ENCODE data around the gene CSNK1G2. TPM values are rescaled to one million over a fixed set of nuclear protein-coding genes. Genes with fewer than 3 reads are reported as not detected.

CSNK1G2 gene
- total and polyA plus RNA-seq, 2 of the 13 experiments (the other 11 are each of a cell fraction or from before 2014, with no cell fraction given) = 53.8 to 72.5 TPM

DNA sequence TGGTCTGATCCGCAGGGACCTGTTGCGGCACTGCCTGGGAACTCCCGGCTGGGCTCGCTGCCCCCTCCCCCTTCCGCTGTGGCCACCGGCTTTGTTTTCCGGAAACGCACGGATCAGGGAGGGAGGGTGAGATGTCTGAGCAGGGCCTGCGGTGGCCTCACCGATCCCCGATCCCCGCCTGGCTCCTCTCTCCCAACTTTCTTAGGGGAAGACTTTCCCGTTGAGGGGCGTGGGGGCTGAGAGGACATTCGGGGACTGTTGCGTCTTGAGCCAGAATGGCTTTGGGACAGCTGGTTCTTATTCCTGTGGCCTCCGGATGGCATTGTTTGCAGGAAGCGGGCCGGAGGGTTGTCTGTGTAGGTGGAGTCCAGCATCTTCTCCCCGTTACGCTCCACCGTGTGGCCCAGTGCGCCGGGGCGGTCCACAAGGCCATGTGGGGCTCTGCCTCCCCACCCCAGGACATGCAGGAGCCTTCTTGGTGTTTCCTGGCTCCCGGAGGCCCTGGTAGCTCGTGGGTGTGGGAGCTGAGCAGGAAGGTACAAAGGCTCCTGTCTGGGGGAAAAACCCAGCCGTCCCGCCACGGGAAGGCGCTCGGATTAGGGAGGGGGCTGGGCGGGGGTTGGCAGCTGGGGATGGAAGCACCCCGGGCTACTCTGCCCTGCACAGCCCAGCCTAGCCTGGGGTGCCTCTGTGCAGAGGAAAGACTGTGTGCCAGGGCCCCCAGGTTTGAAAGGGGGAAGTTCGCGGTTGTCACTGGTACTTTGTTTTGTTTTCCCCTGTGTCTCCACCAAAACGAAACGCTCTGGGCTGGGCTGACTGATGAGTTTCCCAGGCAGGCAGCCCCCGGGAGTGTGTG, 1.3 kb downstream of the CSNK1G2 start (continued):
- TF ChIP-seq, protein P1, sequence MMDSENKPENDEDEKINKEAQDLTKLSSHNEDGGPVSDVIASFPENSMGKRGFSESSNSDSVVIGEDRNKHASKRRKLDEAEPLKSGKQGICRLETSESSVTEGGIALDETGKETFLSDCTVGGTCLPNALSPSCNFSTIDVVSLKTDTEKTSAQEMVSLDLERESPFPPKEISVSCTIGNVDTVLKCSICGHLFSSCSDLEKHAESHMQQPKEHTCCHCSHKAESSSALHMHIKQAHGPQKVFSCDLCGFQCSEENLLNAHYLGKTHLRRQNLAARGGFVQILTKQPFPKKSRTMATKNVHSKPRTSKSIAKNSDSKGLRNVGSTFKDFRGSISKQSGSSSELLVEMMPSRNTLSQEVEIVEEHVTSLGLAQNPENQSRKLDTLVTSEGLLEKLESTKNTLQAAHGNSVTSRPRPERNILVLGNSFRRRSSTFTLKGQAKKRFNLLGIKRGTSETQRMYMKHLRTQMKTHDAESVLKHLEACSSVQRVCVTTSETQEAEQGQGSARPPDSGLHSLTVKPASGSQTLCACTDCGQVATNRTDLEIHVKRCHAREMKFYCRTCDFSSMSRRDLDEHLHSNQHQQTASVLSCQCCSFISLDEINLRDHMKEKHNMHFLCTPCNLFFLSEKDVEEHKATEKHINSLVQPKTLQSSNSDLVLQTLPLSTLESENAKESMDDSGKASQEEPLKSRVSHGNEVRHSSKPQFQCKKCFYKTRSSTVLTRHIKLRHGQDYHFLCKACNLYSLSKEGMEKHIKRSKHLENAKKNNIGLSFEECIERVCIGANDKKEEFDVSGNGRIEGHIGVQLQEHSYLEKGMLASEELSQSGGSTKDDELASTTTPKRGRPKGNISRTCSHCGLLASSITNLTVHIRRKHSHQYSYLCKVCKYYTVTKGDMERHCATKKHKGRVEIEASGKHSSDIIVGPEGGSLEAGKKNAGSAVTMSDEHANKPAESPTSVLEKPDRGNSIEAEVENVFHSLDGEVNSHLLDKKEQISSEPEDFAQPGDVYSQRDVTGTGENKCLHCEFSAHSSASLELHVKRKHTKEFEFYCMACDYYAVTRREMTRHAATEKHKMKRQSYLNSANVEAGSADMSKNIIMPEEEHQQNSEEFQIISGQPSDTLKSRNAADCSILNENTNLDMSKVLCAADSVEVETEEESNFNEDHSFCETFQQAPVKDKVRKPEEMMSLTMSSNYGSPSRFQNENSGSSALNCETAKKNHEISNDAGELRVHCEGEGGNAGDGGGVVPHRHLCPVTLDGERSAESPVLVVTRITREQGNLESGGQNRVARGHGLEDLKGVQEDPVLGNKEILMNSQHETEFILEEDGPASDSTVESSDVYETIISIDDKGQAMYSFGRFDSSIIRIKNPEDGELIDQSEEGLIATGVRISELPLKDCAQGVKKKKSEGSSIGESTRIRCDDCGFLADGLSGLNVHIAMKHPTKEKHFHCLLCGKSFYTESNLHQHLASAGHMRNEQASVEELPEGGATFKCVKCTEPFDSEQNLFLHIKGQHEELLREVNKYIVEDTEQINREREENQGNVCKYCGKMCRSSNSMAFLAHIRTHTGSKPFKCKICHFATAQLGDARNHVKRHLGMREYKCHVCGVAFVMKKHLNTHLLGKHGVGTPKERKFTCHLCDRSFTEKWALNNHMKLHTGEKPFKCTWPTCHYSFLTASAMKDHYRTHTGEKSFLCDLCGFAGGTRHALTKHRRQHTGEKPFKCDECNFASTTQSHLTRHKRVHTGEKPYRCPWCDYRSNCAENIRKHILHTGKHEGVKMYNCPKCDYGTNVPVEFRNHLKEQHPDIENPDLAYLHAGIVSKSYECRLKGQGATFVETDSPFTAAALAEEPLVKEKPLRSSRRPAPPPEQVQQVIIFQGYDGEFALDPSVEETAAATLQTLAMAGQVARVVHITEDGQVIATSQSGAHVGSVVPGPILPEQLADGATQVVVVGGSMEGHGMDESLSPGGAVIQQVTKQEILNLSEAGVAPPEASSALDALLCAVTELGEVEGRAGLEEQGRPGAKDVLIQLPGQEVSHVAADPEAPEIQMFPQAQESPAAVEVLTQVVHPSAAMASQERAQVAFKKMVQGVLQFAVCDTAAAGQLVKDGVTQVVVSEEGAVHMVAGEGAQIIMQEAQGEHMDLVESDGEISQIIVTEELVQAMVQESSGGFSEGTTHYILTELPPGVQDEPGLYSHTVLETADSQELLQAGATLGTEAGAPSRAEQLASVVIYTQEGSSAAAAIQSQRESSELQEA (CRISPR knock-in tag; IDR thresholded peaks at IDR 0.05; ENCODE audit: not compliant biosample characterization) = no peak
- TF ChIP-seq ZSCAN29 (CRISPR knock-in tag; conservative IDR thresholded peaks at IDR 0.05) (0 out of 2 replicates have a peak, but pooled peaks have one; percentile 43), NR1H2 (CRISPR knock-in tag; IDR thresholded peaks at IDR 0.05; ENCODE audit: borderline replicate concordance, low read depth) (no peak), IKZF4 (CRISPR knock-in tag; IDR thresholded peaks at IDR 0.05; ENCODE audit: borderline replicate concordance, low read depth, not compliant biosample characterization) (no peak), ZNF484 (CRISPR knock-in tag; IDR thresholded peaks at IDR 0.05; ENCODE audit: borderline replicate concordance, low read depth) (no peak), ZNF143 (CRISPR knock-in tag; IDR thresholded peaks at IDR 0.05) (no peak), ATM (IDR thresholded peaks at IDR 0.05; ENCODE audit: borderline replicate concordance) (no peak), ZBTB42 (CRISPR knock-in tag; IDR thresholded peaks at IDR 0.05) (no peak)
- TF ChIP-seq, protein P2, sequence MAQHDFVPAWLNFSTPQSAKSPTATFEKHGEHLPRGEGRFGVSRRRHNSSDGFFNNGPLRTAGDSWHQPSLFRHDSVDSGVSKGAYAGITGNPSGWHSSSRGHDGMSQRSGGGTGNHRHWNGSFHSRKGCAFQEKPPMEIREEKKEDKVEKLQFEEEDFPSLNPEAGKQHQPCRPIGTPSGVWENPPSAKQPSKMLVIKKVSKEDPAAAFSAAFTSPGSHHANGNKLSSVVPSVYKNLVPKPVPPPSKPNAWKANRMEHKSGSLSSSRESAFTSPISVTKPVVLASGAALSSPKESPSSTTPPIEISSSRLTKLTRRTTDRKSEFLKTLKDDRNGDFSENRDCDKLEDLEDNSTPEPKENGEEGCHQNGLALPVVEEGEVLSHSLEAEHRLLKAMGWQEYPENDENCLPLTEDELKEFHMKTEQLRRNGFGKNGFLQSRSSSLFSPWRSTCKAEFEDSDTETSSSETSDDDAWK (CRISPR knock-in tag; IDR thresholded peaks at IDR 0.05) = no peak
- TF ChIP-seq, protein P3, sequence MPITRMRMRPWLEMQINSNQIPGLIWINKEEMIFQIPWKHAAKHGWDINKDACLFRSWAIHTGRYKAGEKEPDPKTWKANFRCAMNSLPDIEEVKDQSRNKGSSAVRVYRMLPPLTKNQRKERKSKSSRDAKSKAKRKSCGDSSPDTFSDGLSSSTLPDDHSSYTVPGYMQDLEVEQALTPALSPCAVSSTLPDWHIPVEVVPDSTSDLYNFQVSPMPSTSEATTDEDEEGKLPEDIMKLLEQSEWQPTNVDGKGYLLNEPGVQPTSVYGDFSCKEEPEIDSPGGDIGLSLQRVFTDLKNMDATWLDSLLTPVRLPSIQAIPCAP (CRISPR knock-in tag; IDR thresholded peaks at IDR 0.05; ENCODE audit: low read depth) = no peak
- TF ChIP-seq, protein P4, sequence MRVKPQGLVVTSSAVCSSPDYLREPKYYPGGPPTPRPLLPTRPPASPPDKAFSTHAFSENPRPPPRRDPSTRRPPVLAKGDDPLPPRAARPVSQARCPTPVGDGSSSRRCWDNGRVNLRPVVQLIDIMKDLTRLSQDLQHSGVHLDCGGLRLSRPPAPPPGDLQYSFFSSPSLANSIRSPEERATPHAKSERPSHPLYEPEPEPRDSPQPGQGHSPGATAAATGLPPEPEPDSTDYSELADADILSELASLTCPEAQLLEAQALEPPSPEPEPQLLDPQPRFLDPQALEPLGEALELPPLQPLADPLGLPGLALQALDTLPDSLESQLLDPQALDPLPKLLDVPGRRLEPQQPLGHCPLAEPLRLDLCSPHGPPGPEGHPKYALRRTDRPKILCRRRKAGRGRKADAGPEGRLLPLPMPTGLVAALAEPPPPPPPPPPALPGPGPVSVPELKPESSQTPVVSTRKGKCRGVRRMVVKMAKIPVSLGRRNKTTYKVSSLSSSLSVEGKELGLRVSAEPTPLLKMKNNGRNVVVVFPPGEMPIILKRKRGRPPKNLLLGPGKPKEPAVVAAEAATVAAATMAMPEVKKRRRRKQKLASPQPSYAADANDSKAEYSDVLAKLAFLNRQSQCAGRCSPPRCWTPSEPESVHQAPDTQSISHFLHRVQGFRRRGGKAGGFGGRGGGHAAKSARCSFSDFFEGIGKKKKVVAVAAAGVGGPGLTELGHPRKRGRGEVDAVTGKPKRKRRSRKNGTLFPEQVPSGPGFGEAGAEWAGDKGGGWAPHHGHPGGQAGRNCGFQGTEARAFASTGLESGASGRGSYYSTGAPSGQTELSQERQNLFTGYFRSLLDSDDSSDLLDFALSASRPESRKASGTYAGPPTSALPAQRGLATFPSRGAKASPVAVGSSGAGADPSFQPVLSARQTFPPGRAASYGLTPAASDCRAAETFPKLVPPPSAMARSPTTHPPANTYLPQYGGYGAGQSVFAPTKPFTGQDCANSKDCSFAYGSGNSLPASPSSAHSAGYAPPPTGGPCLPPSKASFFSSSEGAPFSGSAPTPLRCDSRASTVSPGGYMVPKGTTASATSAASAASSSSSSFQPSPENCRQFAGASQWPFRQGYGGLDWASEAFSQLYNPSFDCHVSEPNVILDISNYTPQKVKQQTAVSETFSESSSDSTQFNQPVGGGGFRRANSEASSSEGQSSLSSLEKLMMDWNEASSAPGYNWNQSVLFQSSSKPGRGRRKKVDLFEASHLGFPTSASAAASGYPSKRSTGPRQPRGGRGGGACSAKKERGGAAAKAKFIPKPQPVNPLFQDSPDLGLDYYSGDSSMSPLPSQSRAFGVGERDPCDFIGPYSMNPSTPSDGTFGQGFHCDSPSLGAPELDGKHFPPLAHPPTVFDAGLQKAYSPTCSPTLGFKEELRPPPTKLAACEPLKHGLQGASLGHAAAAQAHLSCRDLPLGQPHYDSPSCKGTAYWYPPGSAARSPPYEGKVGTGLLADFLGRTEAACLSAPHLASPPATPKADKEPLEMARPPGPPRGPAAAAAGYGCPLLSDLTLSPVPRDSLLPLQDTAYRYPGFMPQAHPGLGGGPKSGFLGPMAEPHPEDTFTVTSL (CRISPR knock-in tag; IDR thresholded peaks at IDR 0.05; ENCODE audit: borderline replicate concordance) = no peak
